ENCODE measurements around the gene BIRC6. TPM values are rescaled to one million over a fixed set of nuclear protein-coding genes. Genes with fewer than 3 reads are reported as not detected.

The BIRC6 gene
- polyA plus RNA-seq, 1 donor (not counting 4 experiments of a cell fraction or from before 2014, with no cell fraction given) = 57.0 TPM

DNA sequence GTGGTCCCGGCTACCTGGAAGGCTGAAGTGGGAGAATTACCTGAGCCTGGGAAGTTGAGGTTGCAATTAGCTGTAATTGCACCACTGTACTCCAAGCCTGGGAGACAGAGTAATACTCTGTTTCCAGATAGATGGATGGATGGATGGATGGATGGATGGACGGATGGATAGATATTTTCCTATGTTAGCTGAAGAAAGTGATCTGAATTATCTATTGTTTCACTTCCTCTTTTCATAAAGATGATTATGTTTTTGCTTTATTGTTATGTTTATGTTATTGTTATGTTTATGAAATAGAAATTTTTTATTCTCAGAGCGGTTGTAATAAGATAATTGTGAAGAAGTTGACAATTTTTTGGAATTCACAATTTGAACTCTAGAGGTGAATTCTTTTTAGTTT is 237.8 kb downstream of the BIRC6 start:
- Histone ChIP-seq H2AFZ (ENCODE audit: control insufficient read depth, low read length) (no peak overlapping the region), H4K20me1 (ENCODE audit: control insufficient read depth, extremely low read depth, insufficient read depth, low read length) (no peaks in the 10 kb centered on the region), H3K4me1 (ENCODE audit: control insufficient read depth, extremely low read depth, insufficient read depth, low read length) (no peaks in the 10 kb centered on the region), H3K79me2 (ENCODE audit: control insufficient read depth, insufficient read depth, low read length) (no peaks in the 10 kb centered on the region), H3K4me3 (ENCODE audit: control insufficient read depth in 2 of 3, extremely low read depth in 1 of 3, insufficient read depth in 2 of 3, low read depth in 1 of 3, low read length in 3 of 3) (no peak overlapping the region), H3K27me3 (ENCODE audit: control insufficient read depth, extremely low read depth, insufficient read depth, low read length) (no peaks in the 10 kb centered on the region), H3K4me2 (ENCODE audit: control insufficient read depth, extremely low read depth, insufficient read depth, low read depth, low read length) (no peak overlapping the region), H3K9me3 (ENCODE audit: control insufficient read depth, low read depth, low read length) (no peaks in the 10 kb centered on the region), H3K9ac (ENCODE audit: control insufficient read depth, extremely low read depth, insufficient read depth, low read length) (no peak overlapping the region), H3K27ac (ENCODE audit: control insufficient read depth, insufficient read depth, low read length) (no peak overlapping the region), H3K9me1 (ENCODE audit: control insufficient read depth, extremely low read depth, insufficient read depth, low read length) (no peaks in the 10 kb centered on the region), H3K36me3 (ENCODE audit: control insufficient read depth in 2 of 2, extremely low read depth in 1 of 2, insufficient read depth in 2 of 2, low read length in 2 of 2) (peaks cover 4 to 6% of the 10 kb centered on the region in 2 experiments)
- dilution Hi-C loops (cut with MboI; ENCODE audit: extremely low pct_ligation_motif_present, low sequenced_read_pairs) = no loop called here
- FAIRE-seq (no peak), DNase-seq (ENCODE audit: low read depth, low spot score) (no peak)
- no peak for TF ChIP-seq EZH2 (IDR thresholded peaks at IDR 0.05; ENCODE audit: low read length)
- TF ChIP-seq, protein P1, sequence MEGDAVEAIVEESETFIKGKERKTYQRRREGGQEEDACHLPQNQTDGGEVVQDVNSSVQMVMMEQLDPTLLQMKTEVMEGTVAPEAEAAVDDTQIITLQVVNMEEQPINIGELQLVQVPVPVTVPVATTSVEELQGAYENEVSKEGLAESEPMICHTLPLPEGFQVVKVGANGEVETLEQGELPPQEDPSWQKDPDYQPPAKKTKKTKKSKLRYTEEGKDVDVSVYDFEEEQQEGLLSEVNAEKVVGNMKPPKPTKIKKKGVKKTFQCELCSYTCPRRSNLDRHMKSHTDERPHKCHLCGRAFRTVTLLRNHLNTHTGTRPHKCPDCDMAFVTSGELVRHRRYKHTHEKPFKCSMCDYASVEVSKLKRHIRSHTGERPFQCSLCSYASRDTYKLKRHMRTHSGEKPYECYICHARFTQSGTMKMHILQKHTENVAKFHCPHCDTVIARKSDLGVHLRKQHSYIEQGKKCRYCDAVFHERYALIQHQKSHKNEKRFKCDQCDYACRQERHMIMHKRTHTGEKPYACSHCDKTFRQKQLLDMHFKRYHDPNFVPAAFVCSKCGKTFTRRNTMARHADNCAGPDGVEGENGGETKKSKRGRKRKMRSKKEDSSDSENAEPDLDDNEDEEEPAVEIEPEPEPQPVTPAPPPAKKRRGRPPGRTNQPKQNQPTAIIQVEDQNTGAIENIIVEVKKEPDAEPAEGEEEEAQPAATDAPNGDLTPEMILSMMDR (optimal IDR thresholded peaks at IDR 0.05 in 1 of 3, IDR thresholded peaks at IDR 0.05 in 1 of 3, conservative IDR thresholded peaks at IDR 0.05 in 1 of 3; ENCODE audit: extremely low read depth in 1 of 3, insufficient read depth in 2 of 3, low read length in 3 of 3) = no peak

GRCh38 chr2:32611366-32611765 is 254.5 kb downstream of the BIRC6 start:
- H3K4me1 ChIP-seq (ENCODE audit: control insufficient read depth, extremely low read depth, insufficient read depth, low read length) = no peaks in the 10 kb centered on the region
- DNase-seq (ENCODE audit: low read depth, low spot score) (no peak), FAIRE-seq (no peak)
- no peaks in the 10 kb centered on the region for H3K27me3 ChIP-seq (ENCODE audit: control insufficient read depth, extremely low read depth, insufficient read depth, low read length)
- no peak overlapping the region for H2AFZ ChIP-seq (ENCODE audit: control insufficient read depth, low read length)
- H3K9me1 ChIP-seq (ENCODE audit: control insufficient read depth, extremely low read depth, insufficient read depth, low read length) = no peaks in the 10 kb centered on the region
- dilution Hi-C loops (cut with MboI; ENCODE audit: extremely low pct_ligation_motif_present, low sequenced_read_pairs) = no loop called here
- H3K9ac ChIP-seq (ENCODE audit: control insufficient read depth, extremely low read depth, insufficient read depth, low read length) = no peak overlapping the region
- H3K4me2 ChIP-seq (ENCODE audit: control insufficient read depth, extremely low read depth, insufficient read depth, low read depth, low read length) = no peak overlapping the region
- H3K27ac ChIP-seq (ENCODE audit: control insufficient read depth, insufficient read depth, low read length) = no peak overlapping the region
- TF ChIP-seq, protein P1 (optimal IDR thresholded peaks at IDR 0.05 in 1 of 3, IDR thresholded peaks at IDR 0.05 in 1 of 3, conservative IDR thresholded peaks at IDR 0.05 in 1 of 3; ENCODE audit: extremely low read depth in 1 of 3, insufficient read depth in 2 of 3, low read length in 3 of 3) = no peak
- TF ChIP-seq EZH2 (IDR thresholded peaks at IDR 0.05; ENCODE audit: low read length) = no peak
- H3K9me3 ChIP-seq (ENCODE audit: control insufficient read depth, low read depth, low read length) = no peaks in the 10 kb centered on the region
- H3K79me2 ChIP-seq (ENCODE audit: control insufficient read depth, insufficient read depth, low read length) = no peaks in the 10 kb centered on the region
- peaks cover 10 to 14% of the 10 kb centered on the region in 2 experiments for H3K36me3 ChIP-seq (ENCODE audit: control insufficient read depth in 2 of 2, extremely low read depth in 1 of 2, insufficient read depth in 2 of 2, low read length in 2 of 2)
- no peak overlapping the region for H3K4me3 ChIP-seq (ENCODE audit: control insufficient read depth in 2 of 3, extremely low read depth in 1 of 3, insufficient read depth in 2 of 3, low read depth in 1 of 3, low read length in 3 of 3)
- no peaks in the 10 kb centered on the region for H4K20me1 ChIP-seq (ENCODE audit: control insufficient read depth, extremely low read depth, insufficient read depth, low read length)
